Measurements from ENCODE around the gene EML4.

- no peak for TF ChIP-seq POLR2AphosphoS5 (IDR thresholded peaks at IDR 0.05; ENCODE audit: low read depth)
- no peak for TF ChIP-seq CTCF (IDR thresholded peaks at IDR 0.05; ENCODE audit: insufficient read depth, low read length)
- TF ChIP-seq REST (IDR thresholded peaks at IDR 0.05; ENCODE audit: insufficient replicate concordance, low read depth) = no peak
- TF ChIP-seq GABPA (IDR thresholded peaks at IDR 0.05; ENCODE audit: low read depth) = no peak
Measured at GRCh38 chr2:42329736-42330135, 160.6 kb downstream of the EML4 start.
